HG02981 (cell line): ENCODE results near the gene SLC39A12.

Experiments
- ATAC-seq: cut with Tn5 transposase; IDR thresholded peaks from one replicate; pipeline ENCODE4 v1.9.1; 2021; ENCODE audit warnings: mild to moderate bottlenecking, moderate library complexity; ENCODE audit not compliant: unreplicated experiment

Gene SLC39A12

DNA sequence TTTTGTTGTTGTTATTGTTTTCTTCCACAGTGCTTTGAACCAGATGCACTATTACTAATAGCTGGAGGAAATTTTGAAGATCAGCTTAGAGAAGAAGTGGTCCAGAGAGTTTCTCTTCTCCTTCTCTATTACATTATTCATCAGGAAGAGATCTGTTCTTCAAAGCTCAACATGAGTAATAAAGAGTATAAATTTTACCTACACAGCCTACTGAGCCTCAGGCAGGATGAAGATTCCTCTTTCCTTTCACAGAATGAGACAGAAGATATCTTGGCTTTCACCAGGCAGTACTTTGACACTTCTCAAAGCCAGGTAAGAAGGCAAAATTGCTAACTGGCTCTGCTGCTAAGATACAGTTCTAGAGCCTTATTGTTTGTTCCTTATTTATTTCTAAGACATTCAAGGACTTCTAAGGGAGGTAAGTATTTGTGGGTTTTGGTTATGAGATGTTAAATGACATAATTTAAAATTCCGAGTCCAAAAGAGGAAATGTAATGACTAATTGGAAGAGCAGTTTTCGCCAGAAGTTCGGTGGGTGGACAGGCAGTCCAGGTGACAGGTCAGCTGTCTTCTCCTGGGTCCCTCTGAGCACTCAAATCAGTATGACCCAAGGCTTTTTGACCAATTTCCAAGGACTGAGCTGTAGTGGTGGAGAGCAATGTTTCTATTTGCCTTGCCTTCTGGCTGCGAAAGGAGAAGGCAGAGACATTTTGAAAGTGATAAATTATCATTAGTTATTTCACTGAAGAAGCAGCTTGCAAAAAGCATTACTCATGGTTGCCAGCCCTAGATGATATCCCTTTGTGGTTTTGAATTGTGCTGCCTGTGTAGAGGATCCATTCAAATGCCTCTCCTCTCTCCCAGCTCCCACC is 10.1 kb downstream of the SLC39A12 start:
- no peak for ATAC-seq

GRCh38 chr10:17963431-17963830 is 11.7 kb downstream of the SLC39A12 start:
- no peak for ATAC-seq

GRCh38 chr10:17965649-17966235 is 14.0 kb downstream of the SLC39A12 start:
- ATAC-seq, result no peak

DNA sequence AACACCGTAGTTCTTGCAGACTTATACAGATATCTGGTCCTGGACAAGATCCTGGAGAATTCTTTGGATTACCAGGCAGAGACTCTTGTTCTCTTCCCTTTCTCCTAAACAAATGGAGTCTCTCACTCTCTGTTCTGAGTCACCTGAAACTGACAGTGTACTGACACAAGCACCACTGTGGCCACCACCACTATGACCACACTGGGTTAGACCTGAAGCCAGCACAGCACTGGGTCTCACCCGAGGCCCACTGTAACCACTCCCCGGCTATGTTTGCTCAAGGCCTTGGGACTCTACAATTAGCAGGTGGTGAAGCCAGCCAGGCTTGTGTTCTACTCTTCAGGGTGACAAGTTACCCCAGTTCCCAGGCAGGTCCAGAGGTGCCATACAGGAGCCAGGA is 22.8 kb downstream of the SLC39A12 start:
- ATAC-seq, result no peak

GRCh38 chr10:17980846-17981565 is 29.3 kb downstream of the SLC39A12 start:
- no peak for ATAC-seq

DNA sequence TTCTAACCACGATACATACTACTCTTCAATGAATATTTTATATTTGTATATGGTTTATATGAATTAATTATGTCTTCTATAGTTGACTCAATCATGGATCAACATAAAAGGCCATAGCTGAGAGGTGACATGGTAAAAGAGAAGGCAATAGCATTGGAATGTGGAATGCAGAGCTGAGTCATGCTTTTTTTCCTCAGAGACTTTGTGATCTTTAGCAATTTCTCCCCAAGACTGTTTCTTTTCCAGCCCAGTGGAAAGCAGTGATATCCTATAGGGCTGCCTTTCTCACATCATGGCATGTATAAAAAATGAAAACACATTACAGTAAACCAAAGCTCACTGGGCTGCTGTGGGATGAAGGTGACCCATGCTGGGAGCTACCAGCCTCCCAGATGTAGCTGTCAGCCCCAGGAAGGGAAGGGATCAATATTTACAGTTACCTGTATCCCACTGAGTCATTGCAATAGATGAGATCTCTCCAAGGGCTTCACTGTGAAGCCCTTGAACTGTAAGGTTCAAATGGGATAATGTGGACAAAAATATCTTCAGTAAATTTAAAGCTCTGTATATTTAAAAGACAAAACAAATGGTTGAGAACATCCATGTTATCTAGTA is 30.2 kb downstream of the SLC39A12 start:
- no peak for ATAC-seq

DNA sequence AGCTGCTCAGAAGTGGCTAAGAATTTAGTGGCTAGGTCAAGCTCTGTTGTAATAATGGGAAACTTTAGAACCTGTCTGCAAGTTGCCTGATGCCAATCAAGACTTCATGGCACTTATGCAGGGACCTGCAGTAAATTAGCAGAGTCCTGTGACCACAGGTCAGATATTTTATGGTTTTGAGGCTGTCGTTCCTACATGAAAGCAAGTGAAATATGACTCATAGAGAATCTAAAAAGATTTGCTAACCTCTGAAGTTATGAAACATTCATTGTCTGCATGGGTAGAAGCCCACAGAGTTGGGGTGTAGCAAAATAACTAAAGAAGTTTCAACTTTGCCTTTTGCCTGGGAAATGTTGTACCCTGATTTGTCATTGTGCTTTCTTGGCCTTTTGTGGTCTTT is 32.3 kb downstream of the SLC39A12 start:
- ATAC-seq, result peak; percentile 90

DNA sequence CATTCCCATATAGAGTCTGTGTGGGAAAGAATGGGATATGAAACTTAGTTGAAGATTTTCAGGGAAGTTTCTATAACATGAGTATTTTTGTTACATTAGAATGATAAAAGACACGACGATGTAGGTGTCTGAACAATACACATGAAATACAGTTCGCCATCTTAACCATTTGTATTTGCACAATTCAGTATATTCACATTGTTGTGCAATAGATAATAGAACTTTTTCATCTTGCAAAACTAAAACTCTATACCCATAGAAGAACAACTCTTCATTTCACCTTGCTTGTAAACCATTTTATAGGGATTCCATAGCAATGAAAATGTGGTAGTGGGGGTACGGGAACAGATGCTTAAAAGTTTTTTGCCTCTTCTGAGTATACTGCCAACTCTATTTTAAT is 32.8 kb downstream of the SLC39A12 start:
- ATAC-seq, result no peak

- ATAC-seq, result peak; percentile 91
Observed at GRCh38 chr10:17989908-17990767, 38.4 kb downstream of the SLC39A12 start.

- no peak for ATAC-seq
Observed at GRCh38 chr10:17992266-17992665, 40.5 kb downstream of the SLC39A12 start.

GRCh38 chr10:17993361-17993760 is 41.6 kb downstream of the SLC39A12 start:
- ATAC-seq, result no peak

- ATAC-seq, result no peak
Observed at GRCh38 chr10:18000601-18001000, 48.9 kb downstream of the SLC39A12 start.

DNA sequence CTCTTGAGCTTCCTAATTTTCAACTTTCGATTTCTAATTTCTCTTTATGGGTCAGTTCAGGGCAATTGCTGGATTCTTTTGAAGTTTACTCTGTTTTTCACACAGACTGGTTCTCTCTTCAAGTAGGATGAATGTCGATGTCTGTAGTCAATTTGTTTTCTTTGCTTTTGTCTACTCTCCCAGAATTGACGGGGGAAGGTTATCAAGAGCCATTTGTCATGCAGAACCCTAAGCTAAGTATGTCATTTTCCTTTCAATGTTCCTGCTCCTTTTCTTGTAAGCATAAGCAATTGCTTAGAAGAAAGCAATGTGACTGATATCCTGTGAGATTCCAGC is 53.7 kb downstream of the SLC39A12 start:
- ATAC-seq, result no peak

DNA sequence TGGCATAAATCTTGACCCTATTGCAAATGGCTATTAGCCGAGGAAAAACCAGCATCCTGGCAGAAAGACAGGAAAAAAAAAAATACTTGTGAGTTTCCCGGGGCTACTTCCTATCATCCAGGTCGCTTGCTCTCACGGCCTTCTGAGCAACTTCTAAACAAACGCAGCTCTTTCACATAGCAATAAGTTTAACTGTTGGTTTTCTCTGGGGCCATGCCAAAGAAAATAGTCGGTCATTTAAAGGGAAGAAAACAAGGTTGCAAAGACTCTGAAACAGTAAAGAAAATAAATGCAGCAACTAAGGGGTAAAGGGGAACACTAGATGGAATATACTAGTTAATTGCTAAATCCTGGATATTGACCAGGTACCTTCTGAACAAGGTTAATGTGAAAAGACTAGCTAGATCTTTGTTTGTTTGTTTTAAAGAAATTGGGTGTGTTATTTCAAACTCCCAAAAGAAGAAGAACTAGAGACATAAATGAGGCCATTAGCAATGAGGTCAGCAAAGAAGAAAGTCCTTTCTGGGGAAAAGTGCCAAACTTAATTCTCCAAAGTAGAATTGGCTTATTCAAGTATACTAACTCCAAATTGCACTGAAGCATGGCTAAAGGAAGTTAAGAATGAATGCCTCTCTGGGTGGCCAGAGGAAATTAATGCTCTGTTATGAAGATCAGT is 54.2 kb downstream of the SLC39A12 start:
- no peak for ATAC-seq

- ATAC-seq, result no peak
Observed at GRCh38 chr10:18008986-18009385, 57.3 kb downstream of the SLC39A12 start.

DNA sequence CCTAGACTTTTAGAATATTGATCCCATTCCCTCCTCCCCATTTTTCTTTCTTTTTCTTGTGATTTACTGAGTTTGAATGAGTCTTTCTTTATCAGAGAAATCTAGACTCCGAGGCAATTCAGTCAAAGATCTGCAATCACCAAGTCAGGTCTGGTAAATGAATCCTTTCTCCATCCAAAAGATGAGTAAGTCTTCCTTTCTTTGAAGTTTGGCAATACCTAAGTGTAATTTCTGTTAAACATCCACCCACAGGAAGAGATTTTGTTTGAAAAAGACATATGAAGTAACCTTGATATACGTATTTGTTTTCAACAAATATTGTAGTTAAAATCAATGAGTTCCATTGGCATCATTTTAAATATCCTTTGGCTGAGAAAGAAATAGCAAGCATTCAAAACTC is 58.3 kb downstream of the SLC39A12 start:
- no peak for ATAC-seq

- no peak for ATAC-seq
Observed at GRCh38 chr10:18020523-18020922, 68.8 kb downstream of the SLC39A12 start.

- ATAC-seq, result no peak
Observed at GRCh38 chr10:18021725-18022480, 70.2 kb downstream of the SLC39A12 start.
